ENCODE results near the gene GDF7. TPM values are rescaled to one million over a fixed set of nuclear protein-coding genes. Genes with fewer than 3 reads are reported as not detected.
A peak's percentile ranks its signal among the peaks of the same experiment; 100 is the strongest.

GDF7 gene
- polyA plus RNA-seq, 3 donors: not detected

DNA sequence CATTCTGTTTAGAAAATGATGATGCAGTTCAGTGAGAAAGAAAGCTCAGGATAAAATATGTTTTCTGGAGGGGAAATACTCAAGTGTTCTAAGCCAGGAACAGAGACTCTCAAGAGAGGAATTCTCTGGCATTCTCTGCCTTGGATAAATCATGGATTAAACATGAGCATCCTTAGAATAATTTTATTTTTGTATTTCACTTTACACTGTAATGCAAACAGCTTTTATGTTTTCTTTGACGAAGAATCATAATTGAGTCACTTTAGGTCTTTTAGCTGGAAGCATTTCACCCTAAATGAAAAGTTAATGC lies 11.1 kb downstream of the GDF7 start:
- H3K4me2 ChIP-seq (replicated peaks; ENCODE audit: extremely low read depth, low read length, poor library complexity, severe bottlenecking): no peak overlapping the region
- Mint-ChIP-seq H3K4me1 (peaks cover 6% of the 10 kb centered on the region), H3K27ac (peak overlapping the region in 1 of 7 donors; percentile 40), H3K36me3 (peaks cover 19 to 22% of the 10 kb centered on the region in 2 donors), H3K9me3 (no peaks in the 10 kb centered on the region), H3K27me3 (ENCODE audit: low read depth in 3 of 3) (peaks cover 20 to 25% (median 24%) of the 10 kb centered on the region in 3 donors), H3K4me3 (no peak overlapping the region)
- no peak overlapping the region for H3K4me3 ChIP-seq (replicated peaks in 1 of 3; ENCODE audit: low read depth in 2 of 3, low read length in 3 of 3)
- H3K4me1 ChIP-seq (ENCODE audit: control insufficient read depth in 1 of 2, insufficient read depth in 2 of 2, low read length in 2 of 2): no peaks in the 10 kb centered on the region
- no CpG with 5 or more reads among the region's 1 CpG for WGBS (ENCODE audit: insufficient coverage)
- DNase-seq: no peak
- peaks cover 4 to 14% of the 10 kb centered on the region in 2 donors for H3K27me3 ChIP-seq (ENCODE audit: control insufficient read depth in 2 of 2, insufficient read depth in 2 of 2, low read length in 2 of 2)
- no peaks in the 10 kb centered on the region for H3K9me3 ChIP-seq (replicated peaks in 1 of 2; ENCODE audit: control insufficient read depth in 1 of 2, insufficient read depth in 1 of 2, low read length in 2 of 2)
- no peak overlapping the region for H3K9ac ChIP-seq (ENCODE audit: insufficient read depth, low read length, poor library complexity, severe bottlenecking)
- no peaks in the 10 kb centered on the region for H3K79me2 ChIP-seq (ENCODE audit: insufficient read depth, low read length)
- peaks cover 0 to 5% of the 10 kb centered on the region in 2 donors for H3K36me3 ChIP-seq (replicated peaks in 1 of 2; ENCODE audit: control insufficient read depth in 1 of 2, insufficient read depth in 2 of 2, low read length in 2 of 2)
- no peak overlapping the region for H2AFZ ChIP-seq (ENCODE audit: insufficient read depth, low read depth, low read length, poor library complexity, severe bottlenecking)
- intact Hi-C loops (cut with micrococcal nuclease): no loop called here
- H4K20me1 ChIP-seq (ENCODE audit: insufficient read depth, low read length): no peaks in the 10 kb centered on the region
- no peak overlapping the region for H3K27ac ChIP-seq (ENCODE audit: low read depth in 1 of 2, low read length in 2 of 2)
- TF ChIP-seq, protein P1, sequence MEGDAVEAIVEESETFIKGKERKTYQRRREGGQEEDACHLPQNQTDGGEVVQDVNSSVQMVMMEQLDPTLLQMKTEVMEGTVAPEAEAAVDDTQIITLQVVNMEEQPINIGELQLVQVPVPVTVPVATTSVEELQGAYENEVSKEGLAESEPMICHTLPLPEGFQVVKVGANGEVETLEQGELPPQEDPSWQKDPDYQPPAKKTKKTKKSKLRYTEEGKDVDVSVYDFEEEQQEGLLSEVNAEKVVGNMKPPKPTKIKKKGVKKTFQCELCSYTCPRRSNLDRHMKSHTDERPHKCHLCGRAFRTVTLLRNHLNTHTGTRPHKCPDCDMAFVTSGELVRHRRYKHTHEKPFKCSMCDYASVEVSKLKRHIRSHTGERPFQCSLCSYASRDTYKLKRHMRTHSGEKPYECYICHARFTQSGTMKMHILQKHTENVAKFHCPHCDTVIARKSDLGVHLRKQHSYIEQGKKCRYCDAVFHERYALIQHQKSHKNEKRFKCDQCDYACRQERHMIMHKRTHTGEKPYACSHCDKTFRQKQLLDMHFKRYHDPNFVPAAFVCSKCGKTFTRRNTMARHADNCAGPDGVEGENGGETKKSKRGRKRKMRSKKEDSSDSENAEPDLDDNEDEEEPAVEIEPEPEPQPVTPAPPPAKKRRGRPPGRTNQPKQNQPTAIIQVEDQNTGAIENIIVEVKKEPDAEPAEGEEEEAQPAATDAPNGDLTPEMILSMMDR (IDR thresholded peaks at IDR 0.05): no peak

DNA sequence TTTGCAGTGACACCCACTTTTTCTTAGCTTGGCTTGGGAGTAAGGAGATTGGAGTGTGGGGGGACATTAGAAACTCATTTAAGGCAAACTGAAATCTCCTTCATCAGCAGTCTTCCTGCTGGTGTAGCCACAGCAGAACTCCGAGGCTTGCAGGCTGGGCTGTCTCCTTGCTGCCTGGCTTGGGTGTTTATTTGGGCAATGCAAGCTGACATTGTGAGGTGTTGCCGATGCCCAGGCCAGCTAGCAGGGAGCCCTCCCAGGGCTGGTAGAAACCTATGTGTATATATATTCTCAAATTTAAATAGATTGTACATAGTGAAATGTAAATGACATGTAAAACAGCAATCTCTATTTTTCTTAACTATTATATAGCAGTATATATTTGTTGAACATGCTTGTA lies 11.8 kb downstream of the GDF7 start:
- no peaks in the 10 kb centered on the region for H3K4me1 ChIP-seq (ENCODE audit: control insufficient read depth in 1 of 2, insufficient read depth in 2 of 2, low read length in 2 of 2)
- TF ChIP-seq, protein P1 (IDR thresholded peaks at IDR 0.05): no peak
- no peak for DNase-seq
- no peak overlapping the region for H3K27ac ChIP-seq (ENCODE audit: low read depth in 1 of 2, low read length in 2 of 2)
- H2AFZ ChIP-seq (ENCODE audit: insufficient read depth, low read depth, low read length, poor library complexity, severe bottlenecking): no peak overlapping the region
- no peak overlapping the region for H3K4me3 ChIP-seq (replicated peaks in 1 of 3; ENCODE audit: low read depth in 2 of 3, low read length in 3 of 3)
- WGBS (ENCODE audit: insufficient coverage): no CpG with 5 or more reads among the region's 2 CpGs
- Mint-ChIP-seq H3K9me3 (no peaks in the 10 kb centered on the region), H3K36me3 (peaks cover 24% of the 10 kb centered on the region in 2 donors), H3K27ac (no peak overlapping the region), H3K4me3 (no peak overlapping the region), H3K4me1 (peaks cover 6% of the 10 kb centered on the region), H3K27me3 (ENCODE audit: low read depth in 3 of 3) (peaks cover 13 to 17% (median 17%) of the 10 kb centered on the region in 3 donors)
- H3K9me3 ChIP-seq (replicated peaks in 1 of 2; ENCODE audit: control insufficient read depth in 1 of 2, insufficient read depth in 1 of 2, low read length in 2 of 2): no peaks in the 10 kb centered on the region
- H3K36me3 ChIP-seq (replicated peaks in 1 of 2; ENCODE audit: control insufficient read depth in 1 of 2, insufficient read depth in 2 of 2, low read length in 2 of 2): peaks cover 0 to 9% of the 10 kb centered on the region in 2 donors
- no peaks in the 10 kb centered on the region for H3K79me2 ChIP-seq (ENCODE audit: insufficient read depth, low read length)
- H4K20me1 ChIP-seq (ENCODE audit: insufficient read depth, low read length): no peaks in the 10 kb centered on the region
- peaks cover 1 to 8% of the 10 kb centered on the region in 2 donors for H3K27me3 ChIP-seq (ENCODE audit: control insufficient read depth in 2 of 2, insufficient read depth in 2 of 2, low read length in 2 of 2)
- intact Hi-C loops (cut with micrococcal nuclease): no loop called here
- no peak overlapping the region for H3K4me2 ChIP-seq (replicated peaks; ENCODE audit: extremely low read depth, low read length, poor library complexity, severe bottlenecking)
- no peak overlapping the region for H3K9ac ChIP-seq (ENCODE audit: insufficient read depth, low read length, poor library complexity, severe bottlenecking)

Measured in CD14-positive monocyte (primary cell).